Activated CD4-positive, alpha-beta T cell treated with anti-CD3 and anti-CD28 coated beads for 36 hours (primary cell): ENCODE data around the gene MTMR2. TPM values are rescaled to one million over a fixed set of nuclear protein-coding genes. Genes with fewer than 3 reads are reported as not detected.

Experiments
- ATAC-seq: fragments of 200-7000 bp; cut with Tn5 transposase; one replicate; pipeline ENCODE4 v1.10.0; 2021; ENCODE audit warnings: mild to moderate bottlenecking, moderate library complexity
- CTCF ChIA-PET: fragments of 350-600 bp; sonication (Branson Sonifier 250); formaldehyde crosslinking; loops from one replicate; lab custom pipeline; 2021; ENCODE audit warnings: antibody characterized with exemption; lab: Charles Lee
- POLR2A ChIA-PET: fragments of 350-600 bp; sonication (Branson Sonifier 250); formaldehyde crosslinking; loops from one replicate; lab custom pipeline; 2021; ENCODE audit warnings: antibody characterized with exemption, inconsistent platforms; lab: Charles Lee
- DNase-seq: peaks from one replicate; pipeline ENCODE4 v3.0.0-alpha.2; 2020
- H3K27ac Mint-ChIP-seq: one replicate; pipeline ENCODE4 v1.8.0; 2021; ENCODE audit warnings: mixed read lengths
- H3K27me3 Mint-ChIP-seq: one replicate; pipeline ENCODE4 v1.8.0; 2021; ENCODE audit warnings: mixed read lengths
- H3K36me3 Mint-ChIP-seq: one replicate; pipeline ENCODE4 v1.8.0; 2021; ENCODE audit warnings: low read depth, mixed read lengths
- H3K4me1 Mint-ChIP-seq: one replicate; pipeline ENCODE4 v1.8.0; 2021; ENCODE audit warnings: mixed read lengths
- H3K4me3 Mint-ChIP-seq: one replicate; pipeline ENCODE4 v1.8.0; 2021; ENCODE audit warnings: mild to moderate bottlenecking, moderate library complexity, mixed read lengths
- H3K9me3 Mint-ChIP-seq: one replicate; pipeline ENCODE4 v1.8.0; 2021; ENCODE audit warnings: low read depth, mixed read lengths
- intact Hi-C, 2 experiments: fragments of 100-400 bp; cut with DNase I in 1 of 2; cut with micrococcal nuclease in 1 of 2; formaldehyde crosslinking; loops; one replicate each; pipeline versions ENCODE4 v1.14.2 to v1.15.1; 2022 to 2024; cut with DNase I, micrococcal nuclease
- total RNA-seq, 2 experiments: library from RNA; stranded (reverse); gene quantifications; one replicate each; pipeline ENCODE4 v1.2.3, GENCODE V29; 2021

MTMR2 gene
- total RNA-seq, 2 experiments from 2014 or later = 32.8 to 36.5 TPM

- no peaks in the 10 kb centered on the region for H3K27me3 Mint-ChIP-seq
- CTCF ChIA-PET = interaction anchor here (0.9 to 1.0 kb wide), 3 partner anchors 88 to 550 kb away, joined by 3 read pairs; partner anchors contain the start of gene MAML2
- POLR2A ChIA-PET = interaction anchor here (0.6 to 0.7 kb wide), 2 partner anchors 706 to 1189 kb away, joined by 3 to 7 read pairs; no protein-coding TSS in a partner anchor
- ATAC-seq (no peak), DNase-seq (no peak)
- no peak overlapping the region for H3K4me3 Mint-ChIP-seq
- no peak overlapping the region for H3K27ac Mint-ChIP-seq
- H3K36me3 Mint-ChIP-seq = peaks cover 32% of the 10 kb centered on the region
- H3K4me1 Mint-ChIP-seq = peaks cover 37% of the 10 kb centered on the region
- intact Hi-C loops = loop anchor here (5.0 kb wide), 6 partner anchors 129 to 1301 kb away; partner anchors contain the start of genes ANKRD49 (in 2 of the 2), MRE11 (in 2 of the 2), CWC15 (in 1 of the 2) and FUT4 (in 1 of the 2)
- no peaks in the 10 kb centered on the region for H3K9me3 Mint-ChIP-seq
These were observed 130.8 kb downstream of the MTMR2 start for GRCh38 chr11:95793116-95793515.

- ATAC-seq (no peak), DNase-seq (no peak)
- intact Hi-C loops = loop anchor here (5.0 kb wide), 6 partner anchors 130 to 1300 kb away; partner anchors contain the start of genes ANKRD49 (in 2 of the 2), MRE11 (in 2 of the 2), CWC15 (in 1 of the 2) and FUT4 (in 1 of the 2)
- H3K4me1 Mint-ChIP-seq = peaks cover 41% of the 10 kb centered on the region
- H3K27me3 Mint-ChIP-seq = no peaks in the 10 kb centered on the region
- CTCF ChIA-PET = interaction anchor here (0.9 to 1.8 kb wide), 4 partner anchors 87 to 632 kb away, joined by 3 to 4 read pairs (median 3); partner anchors contain the start of gene MAML2
- POLR2A ChIA-PET = interaction anchor here (0.6 to 0.7 kb wide), 4 partner anchors 539 to 1189 kb away, joined by 3 to 7 read pairs (median 4); no protein-coding TSS in a partner anchor
- peak overlapping the region; percentile 18 for H3K4me3 Mint-ChIP-seq
- no peak overlapping the region for H3K27ac Mint-ChIP-seq
- peaks cover 36% of the 10 kb centered on the region for H3K36me3 Mint-ChIP-seq
- H3K9me3 Mint-ChIP-seq = no peaks in the 10 kb centered on the region
These were observed 131.2 kb downstream of the MTMR2 start for GRCh38 chr11:95792700-95793099.

DNA sequence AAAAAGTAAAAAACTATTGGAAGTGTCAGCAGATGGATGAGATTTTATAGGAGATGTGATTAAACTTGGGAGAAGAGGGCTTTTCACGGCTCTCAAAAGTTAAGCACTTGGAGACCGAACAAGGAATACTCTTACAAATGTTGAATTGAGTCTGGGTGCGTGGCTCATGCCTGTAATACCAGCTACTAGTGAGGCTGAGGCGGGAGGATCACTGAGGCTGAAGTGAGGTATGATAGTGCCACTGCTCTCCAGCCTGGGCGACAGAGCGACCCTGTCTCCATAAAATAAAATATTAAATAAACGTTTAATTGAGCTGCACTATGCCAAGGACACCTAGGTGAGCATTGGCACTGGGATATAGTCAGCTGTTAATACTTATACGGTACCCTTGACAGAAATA, 131.7 kb downstream of the MTMR2 start:
- Mint-ChIP-seq H3K9me3 (no peaks in the 10 kb centered on the region), H3K4me1 (peaks cover 46% of the 10 kb centered on the region), H3K36me3 (peaks cover 41% of the 10 kb centered on the region), H3K27ac (peak overlapping the region; percentile 100), H3K4me3 (peak overlapping the region; percentile 99), H3K27me3 (no peaks in the 10 kb centered on the region)
- intact Hi-C loops = loop anchor here (5.0 kb wide), 6 partner anchors 130 to 1300 kb away; partner anchors contain the start of genes ANKRD49 (in 2 of the 2), MRE11 (in 2 of the 2), CWC15 (in 1 of the 2) and FUT4 (in 1 of the 2)
- ATAC-seq (no peak), DNase-seq (no peak)
- ChIA-PET POLR2A (interaction anchor here (0.6 to 0.7 kb wide), 2 partner anchors 540 to 611 kb away, joined by 4 read pairs; no protein-coding TSS in a partner anchor), CTCF (interaction anchor here (1.2 to 2.2 kb wide), 3 partner anchors 44 to 633 kb away, joined by 4 to 8 read pairs (median 4); partner anchors contain the start of gene MAML2)

GRCh38 chr11:95791709-95792033, 132.2 kb downstream of the MTMR2 start:
- ChIA-PET CTCF (interaction anchor here (1.1 to 2.2 kb wide), 5 partner anchors 45 to 725 kb away, joined by 4 to 8 read pairs (median 5); partner anchors contain the start of genes MAML2 and SRSF8), POLR2A (interaction anchor here (0.7 to 1.3 kb wide), 3 partner anchors 93 to 725 kb away, joined by 3 to 4 read pairs (median 4); no protein-coding TSS in a partner anchor)
- H3K36me3 Mint-ChIP-seq = peaks cover 45% of the 10 kb centered on the region
- ATAC-seq = no peak
- peak overlapping the region; percentile 99 for H3K4me3 Mint-ChIP-seq
- no peaks in the 10 kb centered on the region for H3K9me3 Mint-ChIP-seq
- no peaks in the 10 kb centered on the region for H3K27me3 Mint-ChIP-seq
- H3K27ac Mint-ChIP-seq = peak overlapping the region; percentile 100
- intact Hi-C loops = loop anchor here (5.0 kb wide), 6 partner anchors 131 to 1299 kb away; partner anchors contain the start of genes ANKRD49 (in 2 of the 2), MRE11 (in 2 of the 2), CWC15 (in 1 of the 2) and FUT4 (in 1 of the 2)
- peaks cover 46% of the 10 kb centered on the region for H3K4me1 Mint-ChIP-seq
- no peak for DNase-seq

DNA sequence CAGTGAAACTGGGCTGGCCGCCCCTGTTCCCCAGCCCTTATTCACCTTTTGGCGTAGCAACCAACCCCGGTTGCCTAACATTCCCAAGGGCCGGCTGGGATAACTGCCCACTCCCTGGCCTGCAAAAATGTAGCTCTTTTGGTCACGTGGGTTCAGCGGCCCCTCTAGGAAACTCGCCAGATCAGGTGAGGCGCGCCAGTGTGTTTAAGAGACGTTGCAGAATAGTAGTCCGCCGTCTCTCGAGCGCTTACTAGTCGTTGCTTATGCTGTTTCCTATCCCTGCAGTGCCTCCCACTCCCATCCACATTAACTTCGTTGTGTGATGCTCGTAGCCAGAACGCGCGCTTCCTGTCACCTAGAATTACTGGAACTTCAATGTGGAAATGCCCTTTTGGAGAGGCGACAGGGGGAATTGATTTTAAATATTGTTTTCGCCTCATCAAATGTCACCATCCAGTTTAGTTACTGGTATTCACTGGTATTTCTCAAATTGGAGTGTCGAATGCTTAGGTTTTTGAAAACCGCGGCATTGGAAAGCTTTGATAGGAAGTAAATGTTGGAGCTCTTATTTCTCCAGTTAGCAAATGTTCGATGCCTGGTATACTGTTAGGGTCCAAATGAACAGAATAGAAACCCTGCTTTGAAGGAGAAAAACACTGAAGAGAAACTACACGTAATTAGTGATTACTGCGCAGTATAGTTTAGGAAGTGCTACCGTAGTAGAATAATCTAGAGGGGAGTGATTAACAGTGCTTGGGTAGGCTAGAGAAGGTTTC, 132.8 kb downstream of the MTMR2 start:
- POLR2A ChIA-PET = interaction anchor here (0.5 to 2.1 kb wide), 12 partner anchors 29 to 725 kb away, joined by 3 to 19 read pairs (median 4); partner anchors contain the start of genes CCDC82 and JRKL
- CTCF ChIA-PET = interaction anchor here (0.6 to 2.2 kb wide), 10 partner anchors 45 to 724 kb away, joined by 3 to 8 read pairs (median 4); partner anchors contain the start of genes MAML2, SESN3 and SRSF8
- Mint-ChIP-seq H3K4me1 (peaks cover 47% of the 10 kb centered on the region), H3K27ac (peak overlapping the region; percentile 100), H3K36me3 (peaks cover 50% of the 10 kb centered on the region), H3K9me3 (no peaks in the 10 kb centered on the region), H3K27me3 (no peaks in the 10 kb centered on the region), H3K4me3 (peak overlapping the region; percentile 99)
- peak; percentile 83 for DNase-seq
- intact Hi-C loops = loop anchor here (1.0 to 5.0 kb wide), 11 partner anchors 131 to 1299 kb away; partner anchors contain the start of genes ANKRD49 (in 2 of the 2), CWC15 (in 2 of the 2), KDM4D (in 2 of the 2) and MRE11 (in 2 of the 2)
- ATAC-seq = peak; percentile 9

- peaks cover 53% of the 10 kb centered on the region for H3K4me1 Mint-ChIP-seq
- ChIA-PET POLR2A (interaction anchor here (0.7 to 2.1 kb wide), 22 partner anchors 12 to 817 kb away, joined by 3 to 19 read pairs (median 3); partner anchors contain the start of genes CCDC82, CWC15, JRKL and KDM4D), CTCF (interaction anchor here (0.6 to 2.2 kb wide), 14 partner anchors 12 to 814 kb away, joined by 3 to 8 read pairs (median 4); partner anchors contain the start of genes CCDC82, JRKL, MAML2 and SESN3)
- peak within 1 kb of the TSS; percentile 100 for H3K27ac Mint-ChIP-seq
- peak; percentile 67 for ATAC-seq
- no peaks in the 10 kb centered on the region for H3K27me3 Mint-ChIP-seq
- H3K9me3 Mint-ChIP-seq = no peaks in the 10 kb centered on the region
- intact Hi-C loops = loop anchor here (1.0 to 5.0 kb wide), 11 partner anchors 132 to 1298 kb away; partner anchors contain the start of genes ANKRD49 (in 2 of the 2), CWC15 (in 2 of the 2), KDM4D (in 2 of the 2) and MRE11 (in 2 of the 2)
- peak; percentile 98 for DNase-seq
- peaks cover 58% of the 10 kb centered on the region for H3K36me3 Mint-ChIP-seq
- peak within 1 kb of the TSS; percentile 99 for H3K4me3 Mint-ChIP-seq
These were observed 133.6 kb downstream of the MTMR2 start, which contains the start of gene CEP57 for GRCh38 chr11:95790123-95790932. CEP57 (plus strand) TSS chr11:95790498; CDS start chr11:95790699, 201 bp downstream.

DNA sequence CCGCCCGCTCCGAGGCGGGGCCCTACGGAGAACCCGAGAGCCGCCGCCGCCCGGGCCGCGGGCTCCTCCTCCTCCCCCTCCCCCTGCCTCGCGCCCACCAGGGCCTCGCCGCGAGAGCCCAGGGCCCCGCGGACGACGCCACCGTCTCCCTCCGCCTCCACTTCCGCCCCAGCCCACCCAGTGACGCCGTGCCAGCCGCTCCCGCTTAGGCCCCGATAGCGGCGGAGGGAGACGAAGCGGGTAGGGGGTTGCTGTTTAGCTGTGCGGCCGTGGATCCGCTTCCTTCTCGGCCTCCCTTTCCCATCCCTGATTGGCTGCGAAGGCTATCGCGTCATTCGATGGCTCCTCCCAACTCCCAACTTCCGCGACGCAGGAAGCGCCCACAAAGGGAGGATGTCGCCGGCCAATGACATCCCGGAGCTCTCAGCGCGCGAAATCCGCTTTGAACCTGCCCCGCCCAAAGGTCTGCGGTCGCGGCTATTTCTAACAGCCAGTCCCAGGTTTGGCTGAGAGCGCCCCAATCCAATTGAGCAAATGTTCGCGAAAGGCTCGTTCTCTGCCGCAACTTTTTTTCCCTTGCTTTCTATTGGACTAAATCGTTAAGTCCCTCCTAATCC, 134.3 kb downstream of the MTMR2 start, which contains the start of gene FAM76B:
Gene FAM76B (minus strand): TSS at position 277 of the 617 bp plus-strand sequence. CDS start 304 bp downstream, outside the sequence.
- Mint-ChIP-seq H3K36me3 (peaks cover 61% of the 10 kb centered on the region), H3K4me1 (peaks cover 50% of the 10 kb centered on the region), H3K9me3 (no peaks in the 10 kb centered on the region), H3K27ac (peak within 1 kb of the TSS; percentile 100), H3K4me3 (peak within 1 kb of the TSS; percentile 99), H3K27me3 (no peaks in the 10 kb centered on the region)
- DNase-seq (peak; percentile 99), ATAC-seq (peak; percentile 81)
- ChIA-PET POLR2A (interaction anchor here (0.7 to 2.1 kb wide), 17 partner anchors 11 to 816 kb away, joined by 3 to 19 read pairs (median 3); partner anchors contain the start of genes CCDC82, CWC15, JRKL and KDM4D), CTCF (interaction anchor here (0.6 to 1.9 kb wide), 9 partner anchors 11 to 813 kb away, joined by 3 to 8 read pairs (median 4); partner anchors contain the start of genes CCDC82, JRKL and SRSF8)
- intact Hi-C loops = loop anchor here (1.0 to 5.0 kb wide), 17 partner anchors 133 to 1661 kb away; partner anchors contain the start of genes ANKRD49 (in 2 of the 2), CWC15 (in 2 of the 2), KDM4D (in 2 of the 2) and MRE11 (in 2 of the 2)

DNA sequence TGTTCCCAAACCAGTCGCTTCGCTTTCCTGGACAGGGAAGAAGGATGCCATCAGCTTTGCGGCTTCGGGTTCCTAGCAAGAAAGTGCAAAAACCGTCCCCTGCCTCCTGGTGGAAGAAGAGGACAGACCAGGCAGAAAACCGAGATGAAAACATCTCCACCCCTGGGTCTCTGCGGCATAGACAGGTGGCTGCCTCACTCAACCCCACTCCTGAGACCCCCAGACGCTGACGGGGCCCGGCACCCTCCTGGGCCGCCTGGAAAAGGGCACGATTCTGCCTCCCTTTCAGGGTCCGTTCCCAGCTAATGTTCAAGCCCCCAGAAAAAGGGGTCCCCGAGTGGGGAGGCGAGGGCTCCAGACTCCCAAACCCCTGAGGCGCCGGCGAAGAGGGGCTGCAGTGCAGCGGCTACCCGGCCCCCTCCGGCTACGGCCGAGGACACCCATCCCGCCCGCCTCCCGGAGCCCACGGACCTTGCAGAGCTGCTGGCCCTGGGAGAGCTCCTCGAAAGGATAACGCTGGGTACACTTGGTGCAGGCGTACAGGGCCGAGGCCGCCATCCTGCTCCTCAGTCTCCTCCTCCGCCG, 134.9 kb downstream of the MTMR2 start:
- intact Hi-C loops = loop anchor here (1.0 to 5.0 kb wide), 8 partner anchors 553 to 1660 kb away; partner anchors contain the start of genes CCDC82 (in 1 of the 2), ENDOD1 (in 1 of the 2), PANX1 (in 1 of the 2) and SESN3 (in 1 of the 2)
- Mint-ChIP-seq H3K27ac (peak overlapping the region; percentile 85), H3K4me3 (peak overlapping the region; percentile 99), H3K9me3 (no peaks in the 10 kb centered on the region), H3K36me3 (peaks cover 60% of the 10 kb centered on the region), H3K27me3 (no peaks in the 10 kb centered on the region), H3K4me1 (peaks cover 47% of the 10 kb centered on the region)
- POLR2A ChIA-PET = interaction anchor here (0.7 to 2.1 kb wide), 13 partner anchors 10 to 816 kb away, joined by 3 to 19 read pairs (median 5); partner anchors contain the start of genes CCDC82, CWC15, JRKL and KDM4D
- no peak for ATAC-seq
- DNase-seq = peak; percentile 53
- CTCF ChIA-PET = interaction anchor here (0.6 to 1.9 kb wide), 8 partner anchors 47 to 721 kb away, joined by 3 to 8 read pairs (median 4); partner anchors contain the start of genes CCDC82, JRKL and SRSF8
